22Rv1 (cell line): ENCODE measurements around the gene FPGS.

Experiments
- ZFX ChIP-seq: fragments of 450-650 bp; IDR thresholded peaks from 2 replicates; pipeline ENCODE4 v1.6.1; 2017; ENCODE audit warnings: antibody characterized with exemption, borderline replicate concordance
- TF ChIP-seq, protein P1 (sequence below): fragments of 450-650 bp; IDR thresholded peaks from 2 replicates; pipeline ENCODE4 v1.5.1; 2017; ENCODE audit warnings: mild to moderate bottlenecking

DNA sequence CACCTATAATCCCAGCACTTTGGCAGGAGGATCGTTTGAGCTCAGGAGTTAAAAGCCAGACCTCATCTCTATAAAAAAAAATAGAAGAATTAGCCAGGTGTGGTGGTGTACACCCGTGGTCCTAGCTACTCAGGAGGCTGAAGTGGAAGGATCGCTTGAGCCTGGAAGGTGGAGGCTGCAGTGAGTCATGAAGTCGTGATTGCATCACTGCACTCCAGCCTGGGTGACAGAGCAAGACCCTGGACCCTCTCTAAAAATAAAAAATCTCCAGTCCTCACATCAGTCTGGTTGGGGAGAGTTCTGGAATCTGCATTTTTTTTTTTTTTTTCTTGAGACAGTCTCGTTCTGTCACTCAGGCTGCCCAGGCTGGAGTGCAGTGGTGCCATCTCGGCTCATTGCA lies 9.3 kb downstream of the FPGS start:
- TF ChIP-seq, protein P1, sequence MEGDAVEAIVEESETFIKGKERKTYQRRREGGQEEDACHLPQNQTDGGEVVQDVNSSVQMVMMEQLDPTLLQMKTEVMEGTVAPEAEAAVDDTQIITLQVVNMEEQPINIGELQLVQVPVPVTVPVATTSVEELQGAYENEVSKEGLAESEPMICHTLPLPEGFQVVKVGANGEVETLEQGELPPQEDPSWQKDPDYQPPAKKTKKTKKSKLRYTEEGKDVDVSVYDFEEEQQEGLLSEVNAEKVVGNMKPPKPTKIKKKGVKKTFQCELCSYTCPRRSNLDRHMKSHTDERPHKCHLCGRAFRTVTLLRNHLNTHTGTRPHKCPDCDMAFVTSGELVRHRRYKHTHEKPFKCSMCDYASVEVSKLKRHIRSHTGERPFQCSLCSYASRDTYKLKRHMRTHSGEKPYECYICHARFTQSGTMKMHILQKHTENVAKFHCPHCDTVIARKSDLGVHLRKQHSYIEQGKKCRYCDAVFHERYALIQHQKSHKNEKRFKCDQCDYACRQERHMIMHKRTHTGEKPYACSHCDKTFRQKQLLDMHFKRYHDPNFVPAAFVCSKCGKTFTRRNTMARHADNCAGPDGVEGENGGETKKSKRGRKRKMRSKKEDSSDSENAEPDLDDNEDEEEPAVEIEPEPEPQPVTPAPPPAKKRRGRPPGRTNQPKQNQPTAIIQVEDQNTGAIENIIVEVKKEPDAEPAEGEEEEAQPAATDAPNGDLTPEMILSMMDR, result no peak
- TF ChIP-seq ZFX, result no peak
